K562 (cell line): ENCODE measurements around the gene ZSWIM4. TPM values are rescaled to one million over a fixed set of nuclear protein-coding genes. Genes with fewer than 3 reads are reported as not detected.

Experiments used
- ATF4 ChIP-seq: fragments of 450-650 bp; formaldehyde crosslinking; IDR thresholded peaks from 2 replicates; pipeline ENCODE4 v1.4.0; 2022; ENCODE audit warnings: mild to moderate bottlenecking, moderate library complexity
- CREB3L1 ChIP-seq: fragments of 450-650 bp; IDR thresholded peaks from 2 replicates; pipeline ENCODE4 v1.6.1; 2014; ENCODE audit warnings: low read depth, mild to moderate bottlenecking, moderate library complexity, borderline replicate concordance
- CREBBP ChIP-seq: IDR thresholded peaks from one replicate; pipeline ENCODE4 v1.6.1; 2012; ENCODE audit warnings: low read depth, mild to moderate bottlenecking, control low read depth, inconsistent platforms, low read length
- E2F6 ChIP-seq, 2 experiments: IDR thresholded peaks; 2 replicates each; pipeline ENCODE4 v1.6.1; 2011; ENCODE audit warnings: borderline replicate concordance in 1 of 2, control low read depth in 1 of 2, low read depth in 1 of 2, low read length in 1 of 2, mild to moderate bottlenecking in 1 of 2, mixed read lengths in 1 of 2, moderate library complexity in 1 of 2; ENCODE audit not compliant: insufficient read depth in 1 of 2, insufficient read length in 1 of 2, poor library complexity in 1 of 2, severe bottlenecking in 1 of 2; ENCODE audit errors: extremely low read depth in 1 of 2
- ESRRB ChIP-seq: fragments of 250-450 bp; sonication (Bioruptor Pico); IDR thresholded peaks from 2 replicates; pipeline ENCODE4 v1.5.0; 2020; ENCODE audit warnings: mild to moderate bottlenecking, moderate library complexity, borderline replicate concordance
- FOSL1 ChIP-seq: fragments of 200-800 bp; sonication (Bioruptor generic); conservative IDR thresholded peaks from 2 replicates; pipeline ENCODE4 v1.6.1; 2016; ENCODE audit warnings: missing genetic modification characterization, missing compliant biosample characterization
- HNRNPK ChIP-seq: fragments of 200-400 bp; formaldehyde crosslinking; IDR thresholded peaks from one replicate; pipeline ENCODE4 v1.6.1; 2018; ENCODE audit warnings: mild to moderate bottlenecking, low read depth, low read length; ENCODE audit not compliant: poor library complexity, severe bottlenecking
- ILK ChIP-seq: fragments of 450-650 bp; IDR thresholded peaks from 2 replicates; pipeline ENCODE4 v1.6.1; 2016; ENCODE audit warnings: missing genetic modification characterization, low read depth, mild to moderate bottlenecking, missing compliant biosample characterization, moderate library complexity, borderline replicate concordance
- MEIS2 ChIP-seq: fragments of 450-650 bp; IDR thresholded peaks from 2 replicates; pipeline ENCODE4 v1.6.1; 2014; ENCODE audit warnings: mild to moderate bottlenecking; ENCODE audit not compliant: partially characterized antibody
- NCOA2 ChIP-seq, 2 experiments: fragments of 450-650 bp; IDR thresholded peaks; 2 replicates each; pipeline ENCODE4 v1.6.1; 2018; ENCODE audit warnings: mild to moderate bottlenecking in 2 of 2, moderate library complexity in 1 of 2; ENCODE audit not compliant: partially characterized antibody in 2 of 2
- NFXL1 ChIP-seq: fragments of 450-650 bp; formaldehyde crosslinking; IDR thresholded peaks from 2 replicates; pipeline ENCODE4 v1.4.0; 2021; ENCODE audit warnings: mild to moderate bottlenecking
- RB1 ChIP-seq: fragments of 450-650 bp; IDR thresholded peaks from 2 replicates; pipeline ENCODE4 v1.6.1; 2017; ENCODE audit warnings: low read depth, mild to moderate bottlenecking
- RBM25 ChIP-seq: fragments of 200-400 bp; formaldehyde crosslinking; IDR thresholded peaks from 2 replicates; pipeline ENCODE4 v1.6.1; 2018; ENCODE audit warnings: low read length, low read depth, moderate library complexity; ENCODE audit not compliant: severe bottlenecking
- RFX5 ChIP-seq: IDR thresholded peaks from 2 replicates; pipeline ENCODE4 v1.6.1; 2011; ENCODE audit warnings: low read depth, mild to moderate bottlenecking, improper control_type of control experiment, low read length
- RFX7 ChIP-seq: fragments of 250-450 bp; sonication (Bioruptor Pico); IDR thresholded peaks from 2 replicates; pipeline ENCODE4 v1.5.1; 2021; ENCODE audit warnings: mild to moderate bottlenecking
- SNAPC5 ChIP-seq: fragments of 250-450 bp; sonication (Bioruptor Pico); IDR thresholded peaks from 2 replicates; pipeline ENCODE4 v1.8.0; 2021; ENCODE audit warnings: moderate library complexity, mild to moderate bottlenecking, inconsistent platforms
- ZMIZ1 ChIP-seq, 2 experiments: fragments of 150-350 bp in 1 of 2; IDR thresholded peaks; 2 replicates each; pipeline ENCODE4 v1.6.1; 2012 to 2016; ENCODE audit warnings: low read depth in 2 of 2, low read length in 2 of 2, mild to moderate bottlenecking in 1 of 2, moderate library complexity in 1 of 2
- ZNF134 ChIP-seq: fragments of 250-450 bp; sonication (Bioruptor Pico); conservative IDR thresholded peaks from 2 replicates; pipeline ENCODE4 v1.4.0; 2020
- polyA plus RNA-seq, 8 experiments: library from polyadenylated mRNA; depleted of rRNA in 4 of 8; stranded (reverse) in 5 of 8; unstranded in 3 of 8; fragments of >200 nt; fragmentation: Nextera tagmentation in 2 of 8; fragmentation: Illumina TruSeq in 1 of 8; extraction: Ambion mirVana in 2 of 8; extraction: Trizol in 1 of 8; gene quantifications; 2 replicates each; pipeline versions ENCODE4 v1.2.1 to v1.2.3, GENCODE V29; 2011 to 2014; ENCODE audit warnings: inconsistent platforms in 1 of 8, missing spikeins in 1 of 8
- total RNA-seq, 7 experiments: library from RNA; depleted of rRNA in 6 of 7; stranded (reverse); fragments of >200 nt in 6 of 7; fragmentation: Illumina TruSeq in 2 of 7; extraction: Trizol in 2 of 7; gene quantifications; 2 replicates each; pipeline versions ENCODE4 v1.2.1 to v1.2.3, GENCODE V29; 2011 to 2021; ENCODE audit warnings: low replicate concordance in 1 of 7

ZSWIM4 gene
- total and polyA plus RNA-seq, 9 of the 15 experiments (the other 6 are each of a cell fraction or from before 2014, with no cell fraction given): 0.25 to 3.7 (median 0.79) TPM; not detected in 2

- TF ChIP-seq ZMIZ1 (IDR thresholded peaks at IDR 0.05; ENCODE audit: low read depth in 2 of 2, low read length in 2 of 2) (peak in 1 of 2 experiments; percentile 32; a peak in 1 of 4 replicates), RFX7 (no peak), E2F6 (IDR thresholded peaks at IDR 0.05; ENCODE audit: borderline replicate concordance in 1 of 2, extremely low read depth in 1 of 2, insufficient read depth in 1 of 2, insufficient read length in 1 of 2, low read depth in 1 of 2, low read length in 1 of 2, poor library complexity in 1 of 2, severe bottlenecking in 1 of 2) (peak in 1 of 2 experiments; percentile 41), NFXL1 (no peak), ZNF134 (CRISPR knock-in tag) (no peak), ESRRB (CRISPR knock-in tag) (no peak), RFX5 (no peak), MEIS2 (no peak), ATF4 (CRISPR knock-in tag) (peak; percentile 16; the same call in 1 of the 2 replicates), NCOA2 (IDR thresholded peaks at IDR 0.05; ENCODE audit: partially characterized antibody in 2 of 2) (no peak), RB1 (peak; percentile 86; the same call in 1 of the 2 replicates), ILK (tag) (no peak), FOSL1 (tag) (peak; percentile 48), SNAPC5 (CRISPR knock-in tag) (no peak), CREBBP (no peak), RBM25 (peak; percentile 37), CREB3L1 (no peak), HNRNPK (no peak)
Measured at GRCh38 chr19:13842291-13843103, 47.3 kb downstream of the ZSWIM4 start (continued).
